Caco-2 (cell line): ENCODE results near the gene CACNA1H. TPM values are rescaled to one million over a fixed set of nuclear protein-coding genes. Genes with fewer than 3 reads are reported as not detected.

Source experiments
- BruUV-seq: library from RNA; stranded (reverse); fragments of 400-500 nt; replicated peaks from 2 replicates; lab custom pipeline; 2021; lab: Mats Ljungman, UMichigan
- CTCF ChIA-PET: fragments of 300-600 bp; sonication (Branson Sonifier 250); formaldehyde crosslinking; loops from one replicate; lab custom pipeline; 2022; ENCODE audit warnings: antibody characterized with exemption; lab: Charles Lee
- POLR2A ChIA-PET: fragments of 300-600 bp; sonication (Branson Sonifier 250); formaldehyde crosslinking; loops from one replicate; lab custom pipeline; 2022; ENCODE audit warnings: antibody characterized with exemption; lab: Charles Lee
- DNase-seq, 2 experiments: peaks; one replicate each; pipeline versions ENCODE4 v3.0.0 to v3.0.0-alpha.2; 2020 to 2022
- H3K27me3 ChIP-seq: replicated peaks from 2 replicates; pipeline ENCODE4 v1.6.0; 2011; ENCODE audit warnings: low read length; ENCODE audit not compliant: control insufficient read depth, insufficient read depth
- H3K36me3 ChIP-seq: 2 replicates; pipeline ENCODE4 v1.5.1; 2011; ENCODE audit warnings: low read length; ENCODE audit not compliant: control insufficient read depth, insufficient read depth
- H3K4me1 ChIP-seq: fragments of 250-450 bp; sonication (Bioruptor Pico); 2 replicates; pipeline ENCODE4 v1.5.1; 2020; ENCODE audit warnings: mild to moderate bottlenecking
- H3K4me3 ChIP-seq: 2 replicates; pipeline ENCODE4 v1.5.1; 2011; ENCODE audit warnings: low read depth, mild to moderate bottlenecking, control low read depth, low read length
- H3K9me3 ChIP-seq: fragments of 250-450 bp; sonication (Bioruptor Pico); 2 replicates; pipeline ENCODE4 v1.5.1; 2020; ENCODE audit warnings: mild to moderate bottlenecking, moderate library complexity
- H3K27ac Mint-ChIP-seq: one replicate; pipeline ENCODE4 v1.8.0; 2022; ENCODE audit warnings: mixed read lengths; ENCODE audit not compliant: unreplicated experiment
- H3K27me3 Mint-ChIP-seq: one replicate; pipeline ENCODE4 v1.8.0; 2022; ENCODE audit warnings: mixed read lengths; ENCODE audit not compliant: insufficient read depth, unreplicated experiment
- H3K36me3 Mint-ChIP-seq: one replicate; pipeline ENCODE4 v1.8.0; 2022; ENCODE audit warnings: mild to moderate bottlenecking, mixed read lengths; ENCODE audit not compliant: insufficient read depth, unreplicated experiment
- H3K4me1 Mint-ChIP-seq: one replicate; pipeline ENCODE4 v1.8.0; 2022; ENCODE audit warnings: low read depth, mixed read lengths; ENCODE audit not compliant: unreplicated experiment
- H3K4me3 Mint-ChIP-seq: one replicate; pipeline ENCODE4 v1.8.0; 2022; ENCODE audit warnings: mild to moderate bottlenecking, moderate library complexity, mixed read lengths; ENCODE audit not compliant: unreplicated experiment
- H3K9me3 Mint-ChIP-seq: one replicate; pipeline ENCODE4 v1.8.0; 2022; ENCODE audit warnings: mixed read lengths; ENCODE audit not compliant: unreplicated experiment
- intact Hi-C: fragments of 100-400 bp; cut with micrococcal nuclease; formaldehyde crosslinking; loops from one replicate; pipeline ENCODE4 v1.10.0; 2022; ENCODE audit not compliant: unreplicated experiment
- total RNA-seq: library from RNA; stranded (reverse); gene quantifications from 2 replicates; pipeline ENCODE4 v1.2.3, GENCODE V29; 2022
- TF ChIP-seq, protein P1 (sequence below), 2 experiments: fragments of 200-600 bp in 1 of 2; IDR thresholded peaks; 1 replicate in 1 of 2; 2 replicates in 1 of 2; pipeline versions ENCODE4 v1.5.1 to v1.8.0; 2011 to 2022; ENCODE audit warnings: antibody characterized with exemption in 1 of 2, control low read depth in 1 of 2, inconsistent platforms in 1 of 2, low read depth in 1 of 2, low read length in 1 of 2, mild to moderate bottlenecking in 1 of 2, moderate library complexity in 1 of 2; ENCODE audit not compliant: insufficient read depth in 1 of 2, severe bottlenecking in 1 of 2, unreplicated experiment in 1 of 2

Gene CACNA1H
- total RNA-seq, 1 experiment from 2014 or later = 5.1 TPM

DNA sequence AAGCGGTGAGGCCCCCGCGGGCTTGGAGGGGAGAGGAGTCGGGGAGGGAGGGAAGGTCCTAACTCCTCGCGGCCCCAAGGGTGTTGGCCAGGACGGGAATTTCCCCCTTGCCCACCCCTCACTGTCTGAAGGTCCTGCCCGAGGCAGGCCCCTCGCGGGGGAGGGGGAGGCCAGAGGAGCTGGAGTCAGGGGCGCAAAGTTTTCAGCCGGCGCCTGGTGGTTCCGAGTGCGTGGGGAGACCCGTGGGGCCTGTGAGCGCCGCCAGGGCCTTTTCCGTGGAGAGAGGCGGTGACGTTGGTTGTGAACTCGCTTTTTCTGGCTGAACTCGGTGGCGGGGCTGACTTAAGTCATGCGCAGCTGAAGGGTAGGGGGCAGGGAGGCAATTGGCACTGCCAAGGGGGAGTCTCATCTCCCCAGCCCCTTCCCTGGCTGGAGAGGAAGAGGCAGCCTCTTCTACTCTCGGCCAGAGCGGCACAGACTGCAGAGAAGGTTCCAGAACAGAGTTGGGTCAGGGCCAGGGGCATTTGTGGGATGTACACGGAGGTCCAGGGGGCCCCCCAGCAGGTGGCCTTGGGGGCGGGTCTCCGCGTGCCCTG lies 1.5 kb downstream of the CACNA1H start:
- H3K27ac Mint-ChIP-seq = no peak overlapping the region
- Histone ChIP-seq H3K36me3 (no peaks in the 10 kb centered on the region), H3K27me3 (no peaks in the 10 kb centered on the region), H3K9me3 (no peaks in the 10 kb centered on the region), H3K4me3 (peak overlapping the region; percentile 13; the same call in 1 of the 2 replicates), H3K4me1 (peaks cover 10% of the 10 kb centered on the region)
- no TSS peak for BruUV-seq
- peaks cover 8% of the 10 kb centered on the region for H3K36me3 Mint-ChIP-seq
- ChIA-PET CTCF (interaction anchor here (0.8 kb wide), 1 partner anchor 54 kb away, joined by 3 read pairs; no protein-coding TSS in a partner anchor), POLR2A (no interaction called here)
- no peak overlapping the region for H3K4me3 Mint-ChIP-seq
- no peaks in the 10 kb centered on the region for H3K4me1 Mint-ChIP-seq
- TF ChIP-seq, protein P1, sequence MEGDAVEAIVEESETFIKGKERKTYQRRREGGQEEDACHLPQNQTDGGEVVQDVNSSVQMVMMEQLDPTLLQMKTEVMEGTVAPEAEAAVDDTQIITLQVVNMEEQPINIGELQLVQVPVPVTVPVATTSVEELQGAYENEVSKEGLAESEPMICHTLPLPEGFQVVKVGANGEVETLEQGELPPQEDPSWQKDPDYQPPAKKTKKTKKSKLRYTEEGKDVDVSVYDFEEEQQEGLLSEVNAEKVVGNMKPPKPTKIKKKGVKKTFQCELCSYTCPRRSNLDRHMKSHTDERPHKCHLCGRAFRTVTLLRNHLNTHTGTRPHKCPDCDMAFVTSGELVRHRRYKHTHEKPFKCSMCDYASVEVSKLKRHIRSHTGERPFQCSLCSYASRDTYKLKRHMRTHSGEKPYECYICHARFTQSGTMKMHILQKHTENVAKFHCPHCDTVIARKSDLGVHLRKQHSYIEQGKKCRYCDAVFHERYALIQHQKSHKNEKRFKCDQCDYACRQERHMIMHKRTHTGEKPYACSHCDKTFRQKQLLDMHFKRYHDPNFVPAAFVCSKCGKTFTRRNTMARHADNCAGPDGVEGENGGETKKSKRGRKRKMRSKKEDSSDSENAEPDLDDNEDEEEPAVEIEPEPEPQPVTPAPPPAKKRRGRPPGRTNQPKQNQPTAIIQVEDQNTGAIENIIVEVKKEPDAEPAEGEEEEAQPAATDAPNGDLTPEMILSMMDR (IDR thresholded peaks at IDR 0.05; ENCODE audit: insufficient read depth in 1 of 2, low read depth in 1 of 2, low read length in 1 of 2, severe bottlenecking in 1 of 2, unreplicated experiment in 1 of 2) = no peak
- no peaks in the 10 kb centered on the region for H3K9me3 Mint-ChIP-seq
- DNase-seq = no peak
- H3K27me3 Mint-ChIP-seq = no peaks in the 10 kb centered on the region
- intact Hi-C loops = no loop called here

DNA sequence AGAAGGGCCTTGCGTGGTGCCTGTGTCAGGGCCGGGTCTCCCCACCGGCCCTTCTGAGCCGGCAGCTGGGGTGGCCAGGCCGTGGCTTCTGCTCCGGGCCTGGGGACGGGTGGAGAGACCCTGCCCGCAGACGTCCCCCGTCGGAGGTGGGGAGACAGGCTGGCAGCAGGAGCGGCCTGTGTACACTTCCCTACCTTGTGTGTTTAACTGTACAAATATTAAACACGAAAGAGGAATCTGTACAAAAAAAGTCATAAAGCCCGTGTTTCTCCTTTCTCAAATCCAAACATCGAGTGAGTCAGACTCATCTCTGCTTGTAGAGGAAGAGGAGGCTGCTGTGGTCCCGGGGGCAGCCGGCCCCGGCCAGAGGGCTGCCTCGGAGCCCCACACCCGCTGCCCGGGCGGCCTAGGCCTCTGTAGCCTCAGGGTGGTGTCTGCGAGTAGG lies 2.0 kb downstream of the CACNA1H start:
- peaks cover 14% of the 10 kb centered on the region for H3K4me1 ChIP-seq
- no peak overlapping the region for H3K4me3 Mint-ChIP-seq
- H3K27me3 Mint-ChIP-seq = no peaks in the 10 kb centered on the region
- DNase-seq = peak in 1 of 2 experiments; percentile 20
- intact Hi-C loops = no loop called here
- H3K4me1 Mint-ChIP-seq = no peaks in the 10 kb centered on the region
- no peaks in the 10 kb centered on the region for H3K9me3 Mint-ChIP-seq
- no peak overlapping the region for H3K27ac Mint-ChIP-seq
- no peaks in the 10 kb centered on the region for H3K36me3 ChIP-seq
- POLR2A ChIA-PET = no interaction called here
- no peaks in the 10 kb centered on the region for H3K27me3 ChIP-seq
- TF ChIP-seq, protein P1 (IDR thresholded peaks at IDR 0.05; ENCODE audit: insufficient read depth in 1 of 2, low read depth in 1 of 2, low read length in 1 of 2, severe bottlenecking in 1 of 2, unreplicated experiment in 1 of 2) = no peak
- H3K9me3 ChIP-seq = no peaks in the 10 kb centered on the region
- peak overlapping the region; percentile 13 for H3K4me3 ChIP-seq
- H3K36me3 Mint-ChIP-seq = peaks cover 8% of the 10 kb centered on the region
- BruUV-seq = no TSS peak
- CTCF ChIA-PET = interaction anchor here (0.8 kb wide), 1 partner anchor 55 kb away, joined by 3 read pairs; no protein-coding TSS in a partner anchor

DNA sequence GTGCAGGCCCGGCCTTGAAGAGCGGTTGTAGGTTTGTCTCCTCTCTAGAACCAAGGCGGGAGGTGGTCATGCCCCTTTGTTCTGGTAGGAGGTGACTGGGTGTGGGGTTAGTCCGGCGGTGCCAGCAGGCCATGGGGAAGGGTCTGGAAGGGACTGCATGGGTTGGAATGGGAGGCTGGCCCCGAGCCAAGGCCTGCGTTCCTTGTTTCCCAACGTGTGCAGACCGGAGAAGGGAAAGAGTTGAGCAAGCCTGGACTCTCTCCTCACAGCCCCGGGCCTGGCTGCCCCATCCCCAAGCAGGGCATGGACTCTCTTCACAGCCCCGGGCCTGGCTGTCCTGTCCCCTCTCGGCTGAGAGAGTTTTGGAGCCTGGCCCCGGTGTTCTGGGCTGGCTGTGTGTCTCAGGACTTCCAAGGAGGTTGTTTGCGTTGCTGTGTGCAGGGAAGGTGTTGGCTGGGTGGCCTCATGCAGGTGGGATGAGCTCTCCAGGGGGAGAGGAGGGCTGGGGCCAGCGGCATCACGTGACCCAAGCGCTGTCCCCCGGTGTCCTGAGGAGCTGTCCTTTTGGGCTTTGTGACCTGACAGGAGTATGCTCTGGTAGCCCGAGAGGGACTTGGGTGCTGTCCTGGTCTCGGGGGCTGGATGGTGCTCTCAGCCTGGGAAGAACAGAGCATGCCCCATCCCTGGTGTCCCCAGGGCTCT lies 2.6 kb downstream of the CACNA1H start:
- Histone ChIP-seq H3K36me3 (no peaks in the 10 kb centered on the region), H3K9me3 (no peaks in the 10 kb centered on the region), H3K4me1 (peaks cover 18% of the 10 kb centered on the region), H3K4me3 (no peak overlapping the region; the same call in 1 of the 2 replicates), H3K27me3 (no peaks in the 10 kb centered on the region)
- Mint-ChIP-seq H3K27ac (no peak overlapping the region), H3K36me3 (peaks cover 8% of the 10 kb centered on the region), H3K9me3 (no peaks in the 10 kb centered on the region), H3K27me3 (no peaks in the 10 kb centered on the region), H3K4me1 (no peaks in the 10 kb centered on the region), H3K4me3 (no peak overlapping the region)
- TF ChIP-seq, protein P1 (IDR thresholded peaks at IDR 0.05; ENCODE audit: insufficient read depth in 1 of 2, low read depth in 1 of 2, low read length in 1 of 2, severe bottlenecking in 1 of 2, unreplicated experiment in 1 of 2) = no peak
- ChIA-PET POLR2A (no interaction called here), CTCF (no interaction called here)
- BruUV-seq = no TSS peak
- intact Hi-C loops = no loop called here
- no peak for DNase-seq
